IPS DF 6.9 (cell line): ENCODE results near the gene SLC5A9.
"Not testable (repeated sequence)": the region's sequence is repeated elsewhere in the genome, so short reads cannot be mapped to it uniquely, and the experiment has no call there.

Experiments used
- DNase-seq: peaks from one replicate; pipeline ENCODE4 v3.0.0-alpha.2; 2013; ENCODE audit warnings: low read depth, low spot score
- H3K27ac ChIP-seq: one replicate; pipeline ENCODE4 v1.5.1; 2013; ENCODE audit warnings: low read length, control low read depth
- H3K27me3 ChIP-seq: 2 replicates; pipeline ENCODE4 v1.6.1; 2013; ENCODE audit warnings: mild to moderate bottlenecking, low read length; ENCODE audit not compliant: control insufficient read depth, insufficient read depth
- H3K36me3 ChIP-seq: 2 replicates; pipeline ENCODE4 v1.6.1; 2013; ENCODE audit warnings: low read length; ENCODE audit not compliant: control insufficient read depth, insufficient read depth
- H3K4me1 ChIP-seq: 2 replicates; pipeline ENCODE4 v1.6.1; 2013; ENCODE audit warnings: low read length; ENCODE audit not compliant: control insufficient read depth, insufficient read depth
- H3K4me3 ChIP-seq: 2 replicates; pipeline ENCODE4 v1.5.1; 2013; ENCODE audit warnings: mild to moderate bottlenecking, low read length
- H3K9me3 ChIP-seq: 2 replicates; pipeline ENCODE4 v1.6.1; 2013; ENCODE audit warnings: low read length, inconsistent platforms; ENCODE audit not compliant: control insufficient read depth, insufficient read depth
- WGBS: extraction: QIAGEN DNeasy Blood & Tissue Kit; methylation state at CpG from one replicate; pipeline ENCODE4 v1.1.7; 2013; ENCODE audit warnings: mixed read lengths, missing lambda C conversion rate; ENCODE audit not compliant: insufficient read length, insufficient coverage; 5-methylcytosine and 5-hydroxymethylcytosine counted together

SLC5A9 gene

GRCh38 chr1:48213462-48213861 is 9.1 kb upstream of the SLC5A9 start:
- no CpG with 5 or more reads among the region's 8 CpGs for WGBS
- not testable (repeated sequence) for H3K27ac ChIP-seq, H3K9me3 ChIP-seq, H3K36me3 ChIP-seq, H3K4me3 ChIP-seq, H3K4me1 ChIP-seq, DNase-seq, H3K27me3 ChIP-seq

- not testable (repeated sequence) for H3K27ac ChIP-seq, H3K9me3 ChIP-seq, H3K27me3 ChIP-seq, H3K4me3 ChIP-seq, DNase-seq, H3K36me3 ChIP-seq, H3K4me1 ChIP-seq
- no CpG with 5 or more reads among the region's 6 CpGs for WGBS
Measured at GRCh38 chr1:48214366-48214765, 8.2 kb upstream of the SLC5A9 start.

- Histone ChIP-seq H3K27ac (no peak overlapping the region), H3K4me3 (no peak overlapping the region), H3K4me1 (0 out of 2 replicates have a peak, but pooled peaks cover 4% of the 10 kb centered on the region), H3K9me3 (no peaks in the 10 kb centered on the region), H3K27me3 (no peaks in the 10 kb centered on the region), H3K36me3 (no peaks in the 10 kb centered on the region)
- DNase-seq: no peak
- WGBS: no CpG with 5 or more reads among the region's 4 CpGs
Measured at GRCh38 chr1:48214820-48215219, 7.7 kb upstream of the SLC5A9 start.

- no peaks in the 10 kb centered on the region for H3K27me3 ChIP-seq
- H3K36me3 ChIP-seq: no peaks in the 10 kb centered on the region
- 0 out of 2 replicates have a peak, but pooled peaks cover 4% of the 10 kb centered on the region for H3K4me1 ChIP-seq
- H3K9me3 ChIP-seq: no peaks in the 10 kb centered on the region
- H3K4me3 ChIP-seq: no peak overlapping the region
- WGBS: no CpG with 5 or more reads among the region's 1 CpG
- H3K27ac ChIP-seq: no peak overlapping the region
- no peak for DNase-seq
Measured at GRCh38 chr1:48215222-48215621, 7.3 kb upstream of the SLC5A9 start.

- no peaks in the 10 kb centered on the region for H3K9me3 ChIP-seq
- H3K27me3 ChIP-seq: no peaks in the 10 kb centered on the region
- no peak overlapping the region for H3K27ac ChIP-seq
- H3K36me3 ChIP-seq: no peaks in the 10 kb centered on the region
- no peak overlapping the region for H3K4me3 ChIP-seq
- H3K4me1 ChIP-seq: 0 out of 2 replicates have a peak, but pooled peaks cover 4% of the 10 kb centered on the region
- no peak for DNase-seq
- no CpG with 5 or more reads among the region's 2 CpGs for WGBS
Measured at GRCh38 chr1:48215889-48216288, 6.6 kb upstream of the SLC5A9 start.

- no CpG with 5 or more reads among the region's 2 CpGs for WGBS
- H3K27me3 ChIP-seq: no peaks in the 10 kb centered on the region
- H3K4me1 ChIP-seq: 0 out of 2 replicates have a peak, but pooled peaks cover 4% of the 10 kb centered on the region
- H3K4me3 ChIP-seq: no peak overlapping the region
- no peaks in the 10 kb centered on the region for H3K36me3 ChIP-seq
- DNase-seq: no peak
- H3K9me3 ChIP-seq: no peaks in the 10 kb centered on the region
- no peak overlapping the region for H3K27ac ChIP-seq
Measured at GRCh38 chr1:48216313-48216712, 6.2 kb upstream of the SLC5A9 start.

- Histone ChIP-seq H3K27ac (no peak overlapping the region), H3K4me3 (no peak overlapping the region), H3K27me3 (no peaks in the 10 kb centered on the region), H3K36me3 (no peaks in the 10 kb centered on the region), H3K9me3 (no peaks in the 10 kb centered on the region), H3K4me1 (0 out of 2 replicates have a peak, but pooled peaks cover 4% of the 10 kb centered on the region)
- WGBS: no CpG with 5 or more reads among the region's 3 CpGs
- DNase-seq: no peak
Measured at GRCh38 chr1:48216941-48217340, 5.6 kb upstream of the SLC5A9 start.

GRCh38 chr1:48217856-48218255 is 4.7 kb upstream of the SLC5A9 start:
- H3K27me3 ChIP-seq: no peaks in the 10 kb centered on the region
- H3K27ac ChIP-seq: no peak overlapping the region
- WGBS: no CpG with 5 or more reads among the region's 1 CpG
- no peaks in the 10 kb centered on the region for H3K9me3 ChIP-seq
- 0 out of 2 replicates have a peak, but pooled peaks cover 4% of the 10 kb centered on the region for H3K4me1 ChIP-seq
- DNase-seq: no peak
- no peak overlapping the region for H3K4me3 ChIP-seq
- no peaks in the 10 kb centered on the region for H3K36me3 ChIP-seq

GRCh38 chr1:48219803-48220202 is 2.7 kb upstream of the SLC5A9 start:
- Histone ChIP-seq H3K27me3 (no peaks in the 10 kb centered on the region), H3K36me3 (no peaks in the 10 kb centered on the region), H3K27ac (no peak overlapping the region), H3K4me3 (no peak overlapping the region), H3K9me3 (no peaks in the 10 kb centered on the region), H3K4me1 (peaks cover 2% of the 10 kb centered on the region; the same call in 1 of the 2 replicates)
- no CpG with 5 or more reads among the region's 2 CpGs for WGBS
- DNase-seq: no peak

- no peak for DNase-seq
- no CpG with 5 or more reads among the region's 3 CpGs for WGBS
- H3K27me3 ChIP-seq: no peaks in the 10 kb centered on the region
Measured at GRCh38 chr1:48221122-48221521, 1.4 kb upstream of the SLC5A9 start.

GRCh38 chr1:48221657-48222056 is 859 bp upstream of the SLC5A9 start:
- Histone ChIP-seq H3K4me1 (no peaks in the 10 kb centered on the region; the same call in 1 of the 2 replicates), H3K36me3 (no peaks in the 10 kb centered on the region), H3K27me3 (no peaks in the 10 kb centered on the region), H3K9me3 (no peaks in the 10 kb centered on the region), H3K27ac (no peak overlapping the region), H3K4me3 (no peak overlapping the region)
- no CpG with 5 or more reads among the region's 3 CpGs for WGBS
- no peak for DNase-seq

More at GRCh38 chr1:48221122-48221521, 1.4 kb upstream of the SLC5A9 start:
- Histone ChIP-seq H3K4me3 (no peak overlapping the region), H3K4me1 (no peaks in the 10 kb centered on the region; the same call in 1 of the 2 replicates), H3K36me3 (no peaks in the 10 kb centered on the region), H3K9me3 (no peaks in the 10 kb centered on the region), H3K27ac (no peak overlapping the region)
